ENCODE measurements around the gene ZFP36L1.

ZFP36L1 gene

DNA sequence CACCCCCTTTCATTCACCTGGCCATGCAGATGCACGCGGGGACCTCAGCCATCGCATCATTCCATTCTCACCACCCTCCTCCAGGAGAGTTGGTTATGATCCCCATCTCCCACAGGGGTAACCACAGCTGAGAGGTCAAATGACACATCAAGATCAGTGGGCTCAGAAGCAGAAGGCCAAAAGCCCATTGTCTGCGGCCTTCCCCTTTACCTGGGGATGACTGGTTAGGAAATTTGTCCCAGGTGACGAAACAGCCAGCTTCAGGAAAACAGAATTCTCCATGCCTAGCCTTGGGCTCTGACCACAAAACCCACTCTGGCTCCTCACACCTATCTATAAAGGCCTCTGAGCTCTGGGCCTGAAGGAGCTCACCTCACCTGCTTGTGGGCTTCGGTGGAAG is 36.1 kb downstream of the ZFP36L1 start:
- Histone ChIP-seq H3K27ac (no peak overlapping the region), H3K4me3 (ENCODE audit: low read depth, low read length) (no peak overlapping the region), H3K36me3 (no peaks in the 10 kb centered on the region), H3K27me3 (ENCODE audit: insufficient read depth, low read depth, severe bottlenecking) (no peaks in the 10 kb centered on the region), H3K9me3 (ENCODE audit: severe bottlenecking) (no peaks in the 10 kb centered on the region)
- TF ChIP-seq, protein P1, sequence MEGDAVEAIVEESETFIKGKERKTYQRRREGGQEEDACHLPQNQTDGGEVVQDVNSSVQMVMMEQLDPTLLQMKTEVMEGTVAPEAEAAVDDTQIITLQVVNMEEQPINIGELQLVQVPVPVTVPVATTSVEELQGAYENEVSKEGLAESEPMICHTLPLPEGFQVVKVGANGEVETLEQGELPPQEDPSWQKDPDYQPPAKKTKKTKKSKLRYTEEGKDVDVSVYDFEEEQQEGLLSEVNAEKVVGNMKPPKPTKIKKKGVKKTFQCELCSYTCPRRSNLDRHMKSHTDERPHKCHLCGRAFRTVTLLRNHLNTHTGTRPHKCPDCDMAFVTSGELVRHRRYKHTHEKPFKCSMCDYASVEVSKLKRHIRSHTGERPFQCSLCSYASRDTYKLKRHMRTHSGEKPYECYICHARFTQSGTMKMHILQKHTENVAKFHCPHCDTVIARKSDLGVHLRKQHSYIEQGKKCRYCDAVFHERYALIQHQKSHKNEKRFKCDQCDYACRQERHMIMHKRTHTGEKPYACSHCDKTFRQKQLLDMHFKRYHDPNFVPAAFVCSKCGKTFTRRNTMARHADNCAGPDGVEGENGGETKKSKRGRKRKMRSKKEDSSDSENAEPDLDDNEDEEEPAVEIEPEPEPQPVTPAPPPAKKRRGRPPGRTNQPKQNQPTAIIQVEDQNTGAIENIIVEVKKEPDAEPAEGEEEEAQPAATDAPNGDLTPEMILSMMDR (IDR thresholded peaks at IDR 0.05; ENCODE audit: low read depth, low read length), result no peak
- DNase-seq, result no peak

DNA sequence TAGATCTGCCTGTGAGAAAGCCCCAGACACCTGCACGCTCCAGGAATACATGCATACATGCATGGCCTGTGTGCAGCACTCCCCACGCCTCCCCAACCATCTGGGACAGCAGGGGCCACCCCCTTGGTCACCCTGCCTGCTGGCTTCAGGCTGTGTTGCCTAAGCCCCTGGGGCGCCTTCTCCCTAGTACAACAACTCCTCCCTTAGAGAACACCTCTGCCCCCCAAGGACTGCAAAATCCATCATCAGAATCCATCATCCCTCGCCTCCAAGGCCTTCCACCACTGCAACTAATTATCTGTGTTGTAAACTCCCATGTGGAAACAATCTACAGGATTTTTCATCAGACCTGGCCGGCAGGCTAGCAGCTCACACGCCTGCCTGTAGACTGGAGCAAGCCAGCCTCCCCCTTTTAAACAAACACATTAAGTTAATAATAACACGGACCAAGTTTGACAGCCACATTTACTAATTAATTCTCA is 36.8 kb downstream of the ZFP36L1 start:
- DNase-seq, result no peak
- Histone ChIP-seq H3K27ac (no peak overlapping the region), H3K36me3 (no peaks in the 10 kb centered on the region), H3K27me3 (ENCODE audit: insufficient read depth, low read depth, severe bottlenecking) (no peaks in the 10 kb centered on the region), H3K4me3 (ENCODE audit: low read depth, low read length) (no peak overlapping the region), H3K9me3 (ENCODE audit: severe bottlenecking) (no peaks in the 10 kb centered on the region)
- TF ChIP-seq, protein P1 (IDR thresholded peaks at IDR 0.05; ENCODE audit: low read depth, low read length), result no peak

DNA sequence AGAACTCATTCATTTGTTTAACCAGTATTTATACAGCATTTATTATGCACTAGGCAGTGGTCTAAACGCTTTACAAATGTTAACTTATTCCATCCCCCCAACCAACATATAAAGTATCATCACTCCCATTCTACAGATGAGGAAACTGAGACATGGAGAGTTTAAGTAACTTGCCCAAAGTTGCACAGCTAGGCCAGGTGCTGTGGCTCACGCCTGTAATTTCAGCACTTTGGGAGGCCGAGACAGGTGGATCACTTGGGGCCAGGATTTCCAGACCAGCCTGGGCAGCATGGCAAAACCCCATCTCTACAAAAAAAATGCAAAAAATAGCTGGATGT is 37.9 kb downstream of the ZFP36L1 start:
- TF ChIP-seq, protein P1 (IDR thresholded peaks at IDR 0.05; ENCODE audit: low read depth, low read length), result no peak
- Histone ChIP-seq H3K27ac (no peak overlapping the region), H3K9me3 (ENCODE audit: severe bottlenecking) (no peaks in the 10 kb centered on the region), H3K27me3 (ENCODE audit: insufficient read depth, low read depth, severe bottlenecking) (no peaks in the 10 kb centered on the region), H3K4me3 (ENCODE audit: low read depth, low read length) (no peak overlapping the region), H3K36me3 (no peaks in the 10 kb centered on the region)
- DNase-seq, result no peak

DNA sequence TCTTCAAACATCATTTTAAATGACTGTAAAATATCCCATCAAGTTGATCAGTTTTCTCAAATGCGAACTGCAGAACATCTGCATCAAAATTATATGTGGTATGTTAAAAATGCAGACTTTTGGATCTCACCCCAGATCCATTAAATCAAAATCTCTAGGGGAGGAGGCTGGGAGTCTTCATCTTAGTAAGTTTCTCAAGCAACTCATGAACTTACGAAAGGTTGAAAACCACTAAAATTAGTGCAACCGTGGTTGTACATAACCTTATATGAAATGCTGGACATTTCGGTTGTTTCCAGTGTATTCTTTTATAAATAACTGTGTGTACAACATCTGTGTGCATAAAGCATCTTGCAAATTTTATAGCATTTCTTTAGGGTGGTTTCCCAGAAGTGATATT is 39.2 kb downstream of the ZFP36L1 start:
- TF ChIP-seq, protein P1 (IDR thresholded peaks at IDR 0.05; ENCODE audit: low read depth, low read length), result no peak
- DNase-seq, result no peak
- H3K36me3 ChIP-seq, result no peaks in the 10 kb centered on the region

DNA sequence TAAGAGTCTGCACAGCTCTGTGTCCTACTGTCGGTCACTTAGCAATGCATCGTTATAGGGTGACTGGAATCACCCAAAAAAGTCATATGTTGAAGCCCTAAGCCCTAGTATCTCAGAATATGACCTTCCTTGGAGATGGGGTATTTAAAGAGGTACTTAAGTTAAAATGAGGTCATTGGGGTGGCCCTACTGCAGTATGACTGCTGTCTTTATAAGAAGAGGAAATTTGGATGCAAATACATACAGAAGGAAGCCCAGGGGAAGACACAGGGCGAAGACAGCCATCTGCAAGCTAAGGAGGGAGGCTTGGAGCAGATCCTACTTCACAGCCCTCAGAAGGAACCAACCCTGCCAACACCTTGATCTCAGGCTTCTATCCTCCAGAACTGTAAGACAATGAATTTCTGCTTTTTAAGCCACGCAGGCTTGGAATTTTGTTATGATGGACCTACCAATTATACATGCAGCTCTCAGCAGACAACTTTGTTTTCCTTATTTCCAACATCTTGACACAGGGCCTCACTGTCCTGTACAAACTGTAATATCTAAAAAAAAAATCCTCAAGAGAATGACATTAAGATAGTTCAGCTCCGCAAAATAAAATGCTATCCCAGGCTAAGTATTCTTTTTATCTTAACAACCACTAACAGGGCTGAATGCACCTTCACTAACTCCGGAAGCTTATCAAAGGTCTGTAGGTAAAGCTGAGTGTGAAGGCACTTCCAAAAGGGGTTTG is 40.4 kb downstream of the ZFP36L1 start:
- H3K9me3 ChIP-seq (ENCODE audit: severe bottlenecking), result no peaks in the 10 kb centered on the region
- TF ChIP-seq, protein P1 (IDR thresholded peaks at IDR 0.05; ENCODE audit: low read depth, low read length), result no peak
- H3K27me3 ChIP-seq (ENCODE audit: insufficient read depth, low read depth, severe bottlenecking), result no peaks in the 10 kb centered on the region
- no peaks in the 10 kb centered on the region for H3K36me3 ChIP-seq
- H3K4me3 ChIP-seq (ENCODE audit: low read depth, low read length), result no peak overlapping the region
- DNase-seq, result no peak
- H3K27ac ChIP-seq, result no peak overlapping the region

More for the DNA sequence above, 39.2 kb downstream of the ZFP36L1 start:
- Histone ChIP-seq H3K27ac (no peak overlapping the region), H3K4me3 (ENCODE audit: low read depth, low read length) (no peak overlapping the region), H3K27me3 (ENCODE audit: insufficient read depth, low read depth, severe bottlenecking) (no peaks in the 10 kb centered on the region), H3K9me3 (ENCODE audit: severe bottlenecking) (no peaks in the 10 kb centered on the region)

Measured in WERI-Rb-1 (cell line).